Panc1 (cell line): ENCODE data around the gene SLC25A15.

Experiments used
- CTCF ChIP-seq: fragments of 450-650 bp; IDR thresholded peaks from 2 replicates; pipeline ENCODE4 v1.5.1; 2017; ENCODE audit warnings: mild to moderate bottlenecking
- POLR2AphosphoS5 ChIP-seq: IDR thresholded peaks from 2 replicates; pipeline ENCODE4 v1.6.1; 2012; ENCODE audit warnings: mild to moderate bottlenecking, low read depth, low read length, moderate library complexity
- REST ChIP-seq, 2 experiments: IDR thresholded peaks; 2 replicates each; pipeline ENCODE4 v1.6.1; 2011 to 2012; ENCODE audit warnings: low read depth in 2 of 2, control low read depth in 1 of 2, low read length in 1 of 2, mild to moderate bottlenecking in 1 of 2, moderate library complexity in 1 of 2; ENCODE audit not compliant: insufficient read depth in 1 of 2

DNA sequence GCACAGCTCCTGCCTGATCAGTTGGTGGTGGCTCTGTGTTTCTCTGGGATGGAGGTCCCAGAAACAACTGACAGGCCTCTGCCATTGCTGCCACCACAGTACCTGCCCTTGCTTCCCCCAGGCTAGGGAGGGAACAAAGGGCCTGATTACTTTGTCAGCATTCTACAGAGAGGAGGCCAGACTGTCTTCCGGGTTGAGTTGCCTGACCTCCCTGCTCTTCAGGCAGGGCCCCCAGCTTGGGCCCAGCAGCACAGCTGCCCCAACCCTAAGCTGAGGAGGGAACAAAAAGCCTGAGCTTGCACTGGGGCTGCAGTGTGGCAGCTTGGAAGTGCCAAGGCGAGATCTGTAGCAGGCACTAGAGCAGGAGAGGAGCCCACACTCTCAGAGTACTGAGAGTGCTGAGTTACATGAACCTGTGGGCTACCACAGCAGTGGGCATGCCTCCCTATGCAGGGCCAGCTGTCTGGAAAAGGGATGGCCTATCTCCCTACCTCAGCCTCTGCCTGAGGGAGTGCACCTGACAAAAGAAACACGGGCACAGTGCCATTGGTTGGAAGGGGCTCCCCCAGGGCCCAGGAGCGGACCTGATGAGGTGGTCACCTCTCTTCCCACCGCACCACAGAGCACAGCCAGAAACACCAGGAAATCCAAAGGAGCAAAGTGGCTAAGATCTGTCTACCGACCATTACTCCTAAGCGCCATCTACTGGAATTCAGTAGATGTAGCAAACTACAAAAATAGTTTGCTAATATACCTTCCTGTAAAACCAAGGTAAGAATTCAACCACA lies 24.4 kb downstream of the SLC25A15 start:
- TF ChIP-seq CTCF (peak; percentile 66), POLR2AphosphoS5 (no peak), REST (IDR thresholded peaks at IDR 0.05; ENCODE audit: insufficient read depth in 1 of 2, low read depth in 2 of 2, low read length in 1 of 2) (no peak)
